HG03432 (cell line): ENCODE data around the gene ISG15.

ENCODE experiments used
- ATAC-seq: cut with Tn5 transposase; IDR thresholded peaks from one replicate; pipeline ENCODE4 v1.9.1; 2021; ENCODE audit warnings: mild to moderate bottlenecking, moderate library complexity; ENCODE audit not compliant: unreplicated experiment

ISG15 gene

GRCh38 chr1:1013105-1013921, at the start of gene ISG15:
Gene ISG15, plus strand, starts transcription at chr1:1013497. Its CDS starts 77 bp downstream, at chr1:1013574.
- peak; percentile 84 for ATAC-seq

GRCh38 chr1:963746-964525, 49.4 kb upstream of the ISG15 start:
- ATAC-seq, result no peak

- no peak for ATAC-seq
Observed at GRCh38 chr1:964691-965525, 48.4 kb upstream of the ISG15 start.

DNA sequence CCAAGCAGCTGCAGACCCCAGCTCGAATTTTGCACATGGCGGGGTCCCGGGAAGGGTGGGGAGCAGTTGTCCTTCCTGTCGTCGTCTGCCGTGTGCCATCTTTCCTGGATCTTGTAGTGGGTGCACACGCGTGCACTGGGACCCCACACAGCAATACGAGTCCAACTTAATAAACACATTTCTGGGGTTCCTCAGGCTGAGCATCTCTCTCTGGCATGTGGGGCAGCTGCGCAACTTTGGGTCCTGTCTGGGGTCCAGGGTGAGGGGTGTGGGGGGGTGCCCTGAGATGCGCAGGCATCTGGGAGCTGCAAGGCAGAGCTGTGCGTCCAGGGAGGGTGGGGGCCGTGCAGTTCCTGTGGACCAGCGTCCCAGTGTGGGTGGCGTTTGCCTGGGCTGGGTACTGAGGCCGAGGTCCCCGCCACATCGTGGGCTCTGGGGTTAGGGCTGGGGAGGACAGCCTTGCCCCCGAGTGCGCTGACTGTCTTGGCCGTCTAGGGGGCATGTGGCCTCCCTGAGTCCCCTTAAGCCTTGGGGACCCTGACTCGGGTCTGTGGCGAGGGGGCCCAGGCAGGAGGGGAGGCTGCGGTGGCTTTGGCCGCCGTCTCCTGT, 47.7 kb upstream of the ISG15 start:
- no peak for ATAC-seq

- no peak for ATAC-seq
Observed at GRCh38 chr1:966135-966703, 47.1 kb upstream of the ISG15 start, which contains the start of gene PLEKHN1. Gene PLEKHN1, plus strand, starts transcription at chr1:966482. Its CDS starts 50 bp downstream, at chr1:966532.

DNA sequence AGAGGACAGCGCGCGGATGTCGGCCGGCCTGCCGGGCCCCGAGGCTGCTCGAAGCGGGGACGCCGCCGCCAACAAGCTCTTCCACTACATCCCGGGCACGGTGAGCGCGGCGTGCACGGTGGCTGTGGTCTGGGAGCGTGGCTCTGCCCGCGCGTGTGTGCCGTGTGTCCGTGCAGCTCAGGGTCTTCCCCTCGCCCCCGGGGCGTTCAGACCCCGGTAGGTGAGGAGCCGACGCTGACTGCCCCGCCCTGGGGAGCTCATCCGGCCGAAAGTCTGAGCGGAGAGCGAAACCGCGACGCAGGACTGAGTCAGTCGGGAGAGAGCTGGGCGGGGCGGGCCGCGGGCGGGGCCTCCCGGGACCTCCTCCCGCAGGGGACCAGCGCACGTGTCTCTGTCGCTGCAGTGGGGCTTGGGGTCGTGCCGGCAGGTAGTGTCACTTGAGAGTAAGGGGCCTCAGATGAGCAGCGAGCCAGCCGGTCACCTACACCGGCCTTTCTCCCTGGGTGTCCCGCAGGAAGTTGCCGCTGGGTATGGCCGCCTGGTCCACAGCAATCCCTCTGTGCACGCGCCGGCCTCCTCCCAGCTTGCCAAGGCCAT, 46.5 kb upstream of the ISG15 start:
- peak; percentile 67 for ATAC-seq

GRCh38 chr1:967466-968343, 45.6 kb upstream of the ISG15 start:
- no peak for ATAC-seq

- ATAC-seq, result no peak
Observed at GRCh38 chr1:969260-969855, 43.9 kb upstream of the ISG15 start.

- no peak for ATAC-seq
Observed at GRCh38 chr1:970242-970972, 42.9 kb upstream of the ISG15 start.

DNA sequence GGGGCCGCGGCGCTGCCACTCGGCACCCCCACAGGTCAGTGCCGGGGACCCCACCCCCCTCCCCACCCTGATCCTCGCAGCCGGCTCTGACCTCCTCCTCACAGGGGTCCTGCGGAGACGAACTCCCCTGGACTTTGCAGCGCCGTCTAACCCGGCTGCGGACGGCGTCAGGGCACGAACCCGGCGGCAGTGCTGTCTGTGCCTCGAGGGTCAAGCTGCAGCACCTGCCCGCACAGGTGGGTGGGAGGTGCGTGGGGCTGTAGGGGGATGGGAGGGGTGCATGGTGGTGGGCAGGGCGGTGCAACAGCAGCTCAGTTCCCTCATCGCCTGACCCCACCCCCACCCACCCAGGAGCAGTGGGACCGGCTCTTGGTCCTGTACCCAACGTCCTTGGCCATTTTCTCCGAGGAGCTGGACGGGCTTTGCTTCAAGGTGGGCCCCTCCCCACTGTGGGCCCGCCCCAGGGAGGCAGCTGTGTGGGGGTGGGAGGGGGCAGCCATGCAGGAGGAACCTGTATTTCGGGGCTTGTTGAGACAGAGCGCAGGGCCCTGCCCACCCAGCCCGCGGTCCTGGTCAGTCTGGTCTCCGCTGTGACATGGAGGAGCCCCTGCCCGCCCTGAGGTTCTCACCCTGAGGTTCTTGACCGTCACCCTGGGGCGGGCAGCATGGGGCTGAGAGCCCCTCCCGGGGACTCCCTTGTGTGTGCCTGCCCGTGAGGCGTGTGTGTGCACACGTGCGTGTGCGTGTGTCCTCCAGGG, 42.1 kb upstream of the ISG15 start:
- no peak for ATAC-seq

DNA sequence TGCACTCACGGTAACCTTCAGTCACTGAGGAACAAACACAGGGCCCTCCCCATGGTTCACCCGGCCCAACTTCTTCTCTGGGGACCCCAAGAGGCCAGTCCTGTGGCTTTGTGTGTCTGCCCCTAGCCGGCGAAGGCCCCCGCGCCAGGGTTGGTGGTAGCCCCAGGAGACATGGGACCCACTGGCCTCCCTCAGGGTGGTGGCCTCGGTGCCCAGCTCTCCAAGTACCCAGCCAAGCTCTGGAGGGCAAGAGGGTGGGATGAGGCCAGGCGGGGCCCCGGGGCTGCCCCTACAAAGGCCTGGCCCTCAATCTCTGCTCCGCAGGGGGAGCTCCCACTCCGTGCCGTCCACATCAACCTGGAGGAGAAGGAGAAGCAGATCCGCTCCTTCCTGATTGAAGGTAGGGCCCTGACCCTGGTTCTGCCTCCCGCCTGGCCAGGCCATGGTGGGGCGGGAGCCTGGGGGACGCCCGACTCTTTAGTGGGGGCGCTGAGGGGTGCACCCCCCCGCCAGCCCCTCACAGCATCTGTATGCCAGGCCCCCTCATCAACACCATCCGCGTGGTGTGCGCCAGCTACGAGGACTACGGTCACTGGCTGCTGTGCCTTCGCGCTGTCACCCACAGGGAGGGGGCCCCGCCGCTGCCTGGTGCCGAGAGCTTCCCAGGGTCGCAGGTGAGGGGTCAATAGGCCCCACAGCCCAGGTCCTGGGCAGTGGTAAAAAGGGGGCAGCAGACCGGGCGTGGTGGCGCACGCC, 41.4 kb upstream of the ISG15 start:
- ATAC-seq, result no peak

GRCh38 chr1:972726-973458, 40.4 kb upstream of the ISG15 start:
- no peak for ATAC-seq

DNA sequence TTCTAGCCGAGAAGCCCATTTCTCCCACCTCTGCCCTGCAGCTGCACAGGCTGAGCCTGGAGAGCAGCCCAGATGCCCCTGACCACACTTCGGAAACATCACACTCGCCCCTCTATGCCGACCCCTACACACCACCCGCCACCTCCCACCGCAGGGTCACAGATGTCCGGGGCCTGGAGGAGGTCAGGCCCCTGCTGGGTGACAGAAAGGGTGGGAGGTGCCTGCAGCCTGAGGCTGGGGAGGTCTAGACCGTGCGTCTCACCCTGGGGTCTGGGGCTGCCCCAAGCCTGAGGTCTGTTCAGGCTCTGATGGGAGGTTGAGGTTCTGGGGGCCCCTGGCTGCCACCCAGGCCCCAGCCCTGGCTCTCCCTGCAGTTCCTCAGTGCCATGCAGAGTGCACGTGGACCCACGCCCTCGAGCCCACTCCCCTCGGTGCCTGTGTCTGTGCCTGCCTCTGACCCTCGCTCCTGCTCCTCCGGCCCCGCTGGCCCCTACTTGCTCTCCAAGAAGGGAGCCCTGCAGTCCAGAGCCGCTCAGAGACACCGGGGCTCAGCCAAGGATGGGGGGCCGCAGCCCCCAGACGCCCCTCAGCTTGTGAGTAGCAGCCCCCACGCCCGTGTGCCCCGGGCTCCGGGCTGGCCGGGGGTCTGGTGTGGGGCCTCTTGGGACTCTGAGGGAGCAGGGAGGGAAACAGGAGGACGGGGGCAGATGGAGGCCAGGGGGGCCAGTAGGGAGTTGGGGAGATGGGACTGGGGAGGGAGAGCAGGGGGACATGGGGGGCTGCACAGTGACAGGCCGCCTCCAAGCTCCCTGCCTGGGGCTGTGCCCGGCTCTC, 39.6 kb upstream of the ISG15 start:
- ATAC-seq, result no peak

GRCh38 chr1:974293-974640, 39.0 kb upstream of the ISG15 start:
- ATAC-seq, result no peak

DNA sequence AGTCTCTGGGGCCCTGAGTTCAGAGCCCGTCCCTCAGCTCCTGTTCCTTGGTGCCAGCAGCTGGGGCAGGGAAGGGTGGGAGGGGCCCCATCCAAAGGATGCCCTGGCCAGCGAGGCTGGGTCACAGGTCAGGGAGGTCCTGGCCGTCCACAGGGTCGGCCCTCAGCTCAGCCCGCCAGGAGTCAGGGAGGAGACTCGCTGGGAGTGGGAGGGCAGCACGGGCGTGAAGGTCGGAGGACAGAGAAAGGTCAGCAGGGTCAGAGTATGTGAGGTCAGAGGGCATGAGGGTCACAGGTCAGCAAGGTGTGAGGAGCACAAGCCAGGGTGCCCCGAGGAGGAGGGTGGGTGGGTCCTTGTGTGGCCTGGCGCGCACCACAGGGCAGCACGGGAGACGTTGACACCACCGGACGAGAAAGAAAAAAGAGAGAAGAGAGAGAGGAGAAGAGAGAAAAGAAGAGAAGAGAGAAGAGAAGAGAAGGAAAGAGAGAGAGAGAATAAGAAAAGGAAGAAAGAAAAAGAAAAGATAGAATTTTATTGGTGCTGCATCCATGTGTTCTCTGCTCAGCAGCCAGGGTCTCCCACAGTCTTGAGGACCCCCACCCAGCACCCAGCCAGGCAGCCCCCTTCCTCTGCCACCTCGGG, 38.5 kb upstream of the ISG15 start:
- ATAC-seq, result no peak
